Kidney (tissue), 14 donors: ENCODE measurements around the gene SVIL. TPM values are rescaled to one million over a fixed set of nuclear protein-coding genes. Genes with fewer than 3 reads are reported as not detected.

ENCODE experiments used
- DNase-seq, 5 donors: peaks; one replicate each; pipeline ENCODE4 v3.0.0-alpha.2; 2013 to 2020
- FAIRE-seq: peaks from 2 replicates; lab custom pipeline; 2012; peaks lifted over from hg19 to GRCh38; lab: Jason Lieb, UNC
- H3K27ac ChIP-seq, 2 donors: one replicate each; pipeline ENCODE4 v1.7.0; 2013; ENCODE audit warnings: low read depth in 2 of 2, low read length in 2 of 2, inconsistent platforms in 1 of 2
- H3K27me3 ChIP-seq: one replicate; pipeline ENCODE4 v1.7.1; 2013; ENCODE audit warnings: low read length, inconsistent platforms; ENCODE audit not compliant: control insufficient read depth, insufficient read depth
- H3K36me3 ChIP-seq, 3 donors: one replicate each; pipeline versions ENCODE4 v1.7.0 to v1.7.1; 2013; ENCODE audit warnings: low read length in 3 of 3, control low read depth in 1 of 3, inconsistent platforms in 1 of 3; ENCODE audit not compliant: insufficient read depth in 3 of 3, control insufficient read depth in 2 of 3
- H3K4me1 ChIP-seq, 3 donors: one replicate each; pipeline versions ENCODE4 v1.7.0 to v1.7.1; 2013; ENCODE audit warnings: low read length in 3 of 3, inconsistent platforms in 1 of 3, low read depth in 1 of 3; ENCODE audit not compliant: control insufficient read depth in 2 of 3, insufficient read depth in 2 of 3
- H3K4me3 ChIP-seq, 3 donors: one replicate each; pipeline versions ENCODE4 v1.7.0 to v1.8.1; 2013; ENCODE audit warnings: low read length in 3 of 3, control low read depth in 1 of 3, inconsistent platforms in 1 of 3
- H3K9ac ChIP-seq, 3 donors: one replicate each; pipeline versions ENCODE4 v1.7.0 to v1.7.1; 2013; ENCODE audit warnings: low read length in 3 of 3, control low read depth in 1 of 3, inconsistent platforms in 1 of 3
- H3K9me3 ChIP-seq, 3 donors: one replicate each; pipeline versions ENCODE4 v1.7.0 to v1.7.1; 2013; ENCODE audit warnings: low read length in 3 of 3, control low read depth in 1 of 3, inconsistent platforms in 1 of 3; ENCODE audit not compliant: control insufficient read depth in 2 of 3, insufficient read depth in 1 of 3
- intact Hi-C: fragments of 100-400 bp; cut with DNase I; formaldehyde crosslinking; loops from one replicate; pipeline ENCODE4 v1.11.1; 2022
- polyA plus RNA-seq: library from polyadenylated mRNA; stranded (reverse); fragments of 350-450 nt; fragmentation: Illumina TruSeq; extraction: RNeasy Lipid Tissue Mini Kit (QIAGEN cat#74804); gene quantifications from one replicate; pipeline ENCODE4 v1.2.3, GENCODE V29; 2014; ENCODE audit warnings: low read depth, low replicate concordance; ENCODE audit not compliant: insufficient read depth
- total RNA-seq: library from RNA; stranded (reverse); fragmentation: NEBNext Ultra II Directional; extraction: Animal tissue kit (Norgen Biotek cat#: 25700); gene quantifications from one replicate; pipeline ENCODE4 v1.2.1, GENCODE V29; 2021
- TF ChIP-seq, protein P1 (sequence below): IDR thresholded peaks from 3 replicates; pipeline ENCODE4 v1.5.1; 2012; ENCODE audit warnings: mild to moderate bottlenecking, moderate library complexity, borderline replicate concordance; ENCODE audit not compliant: insufficient read depth; ENCODE audit errors: extremely low read depth
- donor health status: control.
- donor health status: control.
- donor health status: control.
- donor health status: control.
- donor health status: control.
- donor health status: DM: yes; HTN: yes; CAD: no.
- donor health status: Normal renal cell carcinoma (clear cell type).

SVIL gene
- total and polyA plus RNA-seq, 2 donors from 2014 or later = 7.4 to 94.4 TPM

GRCh38 chr10:29546773-29547313 lies 87.9 kb downstream of the SVIL start:
- no peak for FAIRE-seq

DNA sequence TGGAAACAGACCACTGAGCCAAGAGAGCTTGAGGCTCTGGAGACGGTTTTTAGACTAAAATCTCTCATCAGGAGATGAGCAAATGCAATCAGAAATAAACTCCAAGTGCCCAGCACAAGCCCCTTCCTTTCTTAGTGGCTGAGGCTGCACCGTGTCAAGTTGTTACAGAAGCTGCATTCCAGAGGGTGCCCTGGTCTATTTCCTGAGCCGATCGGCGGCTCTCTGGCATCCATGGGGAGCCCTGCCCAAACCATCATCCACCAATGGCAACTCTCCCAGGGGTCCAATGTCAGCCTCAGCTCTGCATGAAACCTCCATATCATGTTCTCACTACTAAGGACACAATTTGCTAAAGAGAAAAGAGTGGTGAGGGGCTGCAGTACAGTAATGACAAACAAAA lies 89.6 kb downstream of the SVIL start:
- H3K4me3 ChIP-seq = no peak overlapping the region
- FAIRE-seq = no peak
- no peaks in the 10 kb centered on the region for H3K27me3 ChIP-seq
- H3K27ac ChIP-seq = no peak overlapping the region
- no peak overlapping the region for H3K9ac ChIP-seq
- DNase-seq = no peak
- no peaks in the 10 kb centered on the region for H3K4me1 ChIP-seq
- no peaks in the 10 kb centered on the region for H3K36me3 ChIP-seq
- TF ChIP-seq, protein P1, sequence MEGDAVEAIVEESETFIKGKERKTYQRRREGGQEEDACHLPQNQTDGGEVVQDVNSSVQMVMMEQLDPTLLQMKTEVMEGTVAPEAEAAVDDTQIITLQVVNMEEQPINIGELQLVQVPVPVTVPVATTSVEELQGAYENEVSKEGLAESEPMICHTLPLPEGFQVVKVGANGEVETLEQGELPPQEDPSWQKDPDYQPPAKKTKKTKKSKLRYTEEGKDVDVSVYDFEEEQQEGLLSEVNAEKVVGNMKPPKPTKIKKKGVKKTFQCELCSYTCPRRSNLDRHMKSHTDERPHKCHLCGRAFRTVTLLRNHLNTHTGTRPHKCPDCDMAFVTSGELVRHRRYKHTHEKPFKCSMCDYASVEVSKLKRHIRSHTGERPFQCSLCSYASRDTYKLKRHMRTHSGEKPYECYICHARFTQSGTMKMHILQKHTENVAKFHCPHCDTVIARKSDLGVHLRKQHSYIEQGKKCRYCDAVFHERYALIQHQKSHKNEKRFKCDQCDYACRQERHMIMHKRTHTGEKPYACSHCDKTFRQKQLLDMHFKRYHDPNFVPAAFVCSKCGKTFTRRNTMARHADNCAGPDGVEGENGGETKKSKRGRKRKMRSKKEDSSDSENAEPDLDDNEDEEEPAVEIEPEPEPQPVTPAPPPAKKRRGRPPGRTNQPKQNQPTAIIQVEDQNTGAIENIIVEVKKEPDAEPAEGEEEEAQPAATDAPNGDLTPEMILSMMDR = no peak
- no peaks in the 10 kb centered on the region for H3K9me3 ChIP-seq
- intact Hi-C loops = no loop called here

More at GRCh38 chr10:29546773-29547313, 87.9 kb downstream of the SVIL start:
- no peak for DNase-seq
- Histone ChIP-seq H3K4me1 (no peaks in the 10 kb centered on the region), H3K27me3 (no peaks in the 10 kb centered on the region), H3K9ac (no peak overlapping the region), H3K27ac (no peak overlapping the region), H3K4me3 (no peak overlapping the region), H3K36me3 (peaks cover 0 to 13% (median 10%) of the 10 kb centered on the region in 3 donors), H3K9me3 (no peaks in the 10 kb centered on the region)
- intact Hi-C loops = no loop called here
- TF ChIP-seq, protein P1 = no peak

DNA sequence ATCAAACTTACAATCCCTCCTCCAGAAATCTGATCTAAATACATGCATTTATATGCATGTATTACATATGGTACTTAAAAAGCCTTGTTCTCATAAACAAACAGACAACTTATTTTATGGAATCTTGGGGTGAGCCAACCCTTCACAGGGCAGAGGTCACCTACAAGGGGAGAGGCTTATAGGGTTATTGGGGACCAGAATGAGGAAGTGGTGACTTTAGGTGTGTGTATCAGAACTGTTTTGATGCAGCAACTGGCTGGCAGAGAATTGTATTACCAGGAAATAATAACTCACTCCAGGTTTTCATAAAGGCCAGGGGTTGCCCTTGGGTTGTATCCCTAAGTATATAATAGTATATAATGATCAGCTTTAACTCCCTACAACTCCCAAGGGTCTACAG lies 91.1 kb downstream of the SVIL start:
- FAIRE-seq = no peak
- TF ChIP-seq, protein P1 = no peak
- DNase-seq = no peak

DNA sequence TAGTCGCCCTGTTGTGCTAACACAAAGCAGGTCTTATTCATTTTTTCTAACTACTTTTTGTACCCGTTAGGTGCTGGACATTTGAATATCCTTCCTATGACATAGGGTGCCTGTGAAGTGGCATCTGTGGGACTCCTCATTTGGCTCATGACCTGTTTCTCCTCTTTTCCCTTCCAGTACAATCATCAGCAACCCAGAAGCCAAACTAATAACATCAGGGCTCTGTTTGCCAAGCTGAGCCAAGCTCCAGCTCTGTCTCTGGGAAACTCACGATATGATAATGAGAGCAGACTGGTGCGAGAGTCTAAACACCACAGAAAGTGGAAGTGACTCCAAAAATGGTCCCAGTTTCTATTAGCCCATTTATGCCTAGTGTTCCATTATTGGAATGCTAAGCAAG lies 92.0 kb downstream of the SVIL start:
- FAIRE-seq (no peak), DNase-seq (no peak)
- Histone ChIP-seq H3K36me3 (no peaks in the 10 kb centered on the region), H3K27me3 (no peaks in the 10 kb centered on the region), H3K9ac (no peak overlapping the region), H3K4me1 (no peaks in the 10 kb centered on the region), H3K9me3 (no peaks in the 10 kb centered on the region), H3K27ac (no peak overlapping the region), H3K4me3 (no peak overlapping the region)
- TF ChIP-seq, protein P1 = no peak
- intact Hi-C loops = no loop called here

More for the DNA sequence above, 91.1 kb downstream of the SVIL start:
- Histone ChIP-seq H3K9ac (no peak overlapping the region), H3K4me3 (no peak overlapping the region), H3K4me1 (no peaks in the 10 kb centered on the region), H3K27me3 (no peaks in the 10 kb centered on the region), H3K36me3 (no peaks in the 10 kb centered on the region), H3K27ac (no peak overlapping the region), H3K9me3 (no peaks in the 10 kb centered on the region)
- intact Hi-C loops = no loop called here
